ENCODE results near the gene PSMB2.

Gene PSMB2

GRCh38 chr1:35556484-35557117, 84.7 kb downstream of the PSMB2 start:
- no peak for ATAC-seq

GRCh38 chr1:35555601-35556477, 85.5 kb downstream of the PSMB2 start:
- no peak for TF ChIP-seq CSDC2 (CRISPR knock-in tag; IDR thresholded peaks at IDR 0.05)
- no peak for TF ChIP-seq ZFP30 (CRISPR knock-in tag; IDR thresholded peaks at IDR 0.05)
- no peak for TF ChIP-seq RARB (CRISPR knock-in tag; IDR thresholded peaks at IDR 0.05)
- TF ChIP-seq ESRRG (CRISPR knock-in tag; IDR thresholded peaks at IDR 0.05) = no peak
- TF ChIP-seq POU6F1 (CRISPR knock-in tag; IDR thresholded peaks at IDR 0.05; ENCODE audit: borderline replicate concordance, low read depth) = no peak
- TF ChIP-seq ZNF8 (CRISPR knock-in tag; IDR thresholded peaks at IDR 0.05) = no peak
- no peak for TF ChIP-seq BACH2 (CRISPR knock-in tag; IDR thresholded peaks at IDR 0.05; ENCODE audit: borderline replicate concordance)
- TF ChIP-seq GLIS3 (CRISPR knock-in tag; IDR thresholded peaks at IDR 0.05) = no peak
- TF ChIP-seq CREB5 (CRISPR knock-in tag; IDR thresholded peaks at IDR 0.05; ENCODE audit: low read depth) = no peak
- no peak for TF ChIP-seq ZC3H10 (CRISPR knock-in tag; IDR thresholded peaks at IDR 0.05)
- TF ChIP-seq ISL1 (CRISPR knock-in tag; IDR thresholded peaks at IDR 0.05) = no peak
- no peak for ATAC-seq

More at GRCh38 chr1:35556484-35557117, 84.7 kb downstream of the PSMB2 start:
- TF ChIP-seq RARB (CRISPR knock-in tag; IDR thresholded peaks at IDR 0.05) (no peak), OSR1 (CRISPR knock-in tag; IDR thresholded peaks at IDR 0.05) (no peak), ZC3H10 (CRISPR knock-in tag; IDR thresholded peaks at IDR 0.05) (no peak), ISL1 (CRISPR knock-in tag; IDR thresholded peaks at IDR 0.05) (no peak), TSHZ2 (CRISPR knock-in tag; IDR thresholded peaks at IDR 0.05) (no peak), GLIS3 (CRISPR knock-in tag; IDR thresholded peaks at IDR 0.05) (no peak), BACH2 (CRISPR knock-in tag; IDR thresholded peaks at IDR 0.05; ENCODE audit: borderline replicate concordance) (no peak), ZNF565 (CRISPR knock-in tag; conservative IDR thresholded peaks at IDR 0.05; ENCODE audit: low read depth) (no peak), CSRNP3 (CRISPR knock-in tag; IDR thresholded peaks at IDR 0.05) (no peak), PATZ1 (CRISPR knock-in tag; IDR thresholded peaks at IDR 0.05; ENCODE audit: borderline replicate concordance) (no peak), TOX (CRISPR knock-in tag; IDR thresholded peaks at IDR 0.05; ENCODE audit: borderline replicate concordance) (no peak), CREB5 (CRISPR knock-in tag; IDR thresholded peaks at IDR 0.05; ENCODE audit: low read depth) (no peak)

All from SK-N-SH treated with all-trans-retinoic acid at 6 μM for 48 hours (cell line).